ENCODE measurements around the gene ARHGEF37. TPM values are rescaled to one million over a fixed set of nuclear protein-coding genes. Genes with fewer than 3 reads are reported as not detected.

ARHGEF37 gene
- total and polyA plus RNA-seq, 2 of the 8 experiments (the other 6 are each of a cell fraction or from before 2014, with no cell fraction given) = 0.21 to 0.48 TPM

DNA sequence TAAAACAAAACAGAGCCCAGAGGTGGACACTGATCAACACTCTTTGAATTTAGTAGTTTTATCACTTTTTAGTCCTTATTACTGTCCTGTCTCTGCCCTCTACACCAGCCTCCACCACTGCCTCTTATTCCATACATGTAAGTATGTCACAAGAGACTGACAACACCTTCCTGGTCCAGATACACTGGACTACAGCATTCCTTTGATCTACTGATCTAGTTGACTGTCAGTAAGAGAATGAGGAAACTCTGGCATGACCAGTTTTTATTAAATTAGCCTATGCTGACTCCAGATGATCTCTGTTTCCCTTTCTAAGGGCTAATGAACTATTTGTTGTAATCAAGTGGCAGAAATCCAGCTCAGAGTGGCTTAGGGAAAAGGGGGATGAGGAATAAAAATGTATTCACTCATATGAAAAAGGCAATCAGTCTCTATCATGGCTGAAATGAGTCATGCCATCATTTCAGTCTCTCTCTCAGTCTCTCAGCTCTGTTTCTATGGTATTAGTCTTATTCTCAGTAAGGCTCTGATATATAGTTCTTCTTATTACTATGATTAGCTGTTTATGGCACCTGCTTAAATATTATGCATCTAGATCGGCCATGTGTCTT is 5.5 kb downstream of the ARHGEF37 start (continued):
- TF ChIP-seq, protein P1, sequence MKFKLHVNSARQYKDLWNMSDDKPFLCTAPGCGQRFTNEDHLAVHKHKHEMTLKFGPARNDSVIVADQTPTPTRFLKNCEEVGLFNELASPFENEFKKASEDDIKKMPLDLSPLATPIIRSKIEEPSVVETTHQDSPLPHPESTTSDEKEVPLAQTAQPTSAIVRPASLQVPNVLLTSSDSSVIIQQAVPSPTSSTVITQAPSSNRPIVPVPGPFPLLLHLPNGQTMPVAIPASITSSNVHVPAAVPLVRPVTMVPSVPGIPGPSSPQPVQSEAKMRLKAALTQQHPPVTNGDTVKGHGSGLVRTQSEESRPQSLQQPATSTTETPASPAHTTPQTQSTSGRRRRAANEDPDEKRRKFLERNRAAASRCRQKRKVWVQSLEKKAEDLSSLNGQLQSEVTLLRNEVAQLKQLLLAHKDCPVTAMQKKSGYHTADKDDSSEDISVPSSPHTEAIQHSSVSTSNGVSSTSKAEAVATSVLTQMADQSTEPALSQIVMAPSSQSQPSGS (IDR thresholded peaks at IDR 0.05; ENCODE audit: low read length) = no peak
- TF ChIP-seq SIRT6 (IDR thresholded peaks at IDR 0.05; ENCODE audit: low read length) (no peak), CBX5 (IDR thresholded peaks at IDR 0.05; ENCODE audit: low read depth, low read length) (no peak), RBBP5 (IDR thresholded peaks at IDR 0.05; ENCODE audit: borderline replicate concordance, low read depth, low read length) (no peak), POU5F1 (IDR thresholded peaks at IDR 0.05; ENCODE audit: low read depth, low read length) (no peak), CEBPB (IDR thresholded peaks at IDR 0.05; ENCODE audit: low read depth, low read length) (no peak)
